HG03103 (cell line): Measurements from ENCODE around the gene ITGB2.

Source experiments
- ATAC-seq: cut with Tn5 transposase; IDR thresholded peaks from one replicate; pipeline ENCODE4 v1.9.1; 2021; ENCODE audit warnings: low read depth; ENCODE audit not compliant: unreplicated experiment

ITGB2 gene

GRCh38 chr21:44911384-44912157 lies 9.1 kb downstream of the ITGB2 start:
- no peak for ATAC-seq

- ATAC-seq = no peak
Observed at GRCh38 chr21:44911068-44911383, 9.7 kb downstream of the ITGB2 start.

GRCh38 chr21:44910229-44911067 lies 10.3 kb downstream of the ITGB2 start:
- no peak for ATAC-seq

- ATAC-seq = no peak
Observed at GRCh38 chr21:44909719-44910118, 11.0 kb downstream of the ITGB2 start.

- ATAC-seq = no peak
Observed at GRCh38 chr21:44908908-44909307, 11.8 kb downstream of the ITGB2 start.

DNA sequence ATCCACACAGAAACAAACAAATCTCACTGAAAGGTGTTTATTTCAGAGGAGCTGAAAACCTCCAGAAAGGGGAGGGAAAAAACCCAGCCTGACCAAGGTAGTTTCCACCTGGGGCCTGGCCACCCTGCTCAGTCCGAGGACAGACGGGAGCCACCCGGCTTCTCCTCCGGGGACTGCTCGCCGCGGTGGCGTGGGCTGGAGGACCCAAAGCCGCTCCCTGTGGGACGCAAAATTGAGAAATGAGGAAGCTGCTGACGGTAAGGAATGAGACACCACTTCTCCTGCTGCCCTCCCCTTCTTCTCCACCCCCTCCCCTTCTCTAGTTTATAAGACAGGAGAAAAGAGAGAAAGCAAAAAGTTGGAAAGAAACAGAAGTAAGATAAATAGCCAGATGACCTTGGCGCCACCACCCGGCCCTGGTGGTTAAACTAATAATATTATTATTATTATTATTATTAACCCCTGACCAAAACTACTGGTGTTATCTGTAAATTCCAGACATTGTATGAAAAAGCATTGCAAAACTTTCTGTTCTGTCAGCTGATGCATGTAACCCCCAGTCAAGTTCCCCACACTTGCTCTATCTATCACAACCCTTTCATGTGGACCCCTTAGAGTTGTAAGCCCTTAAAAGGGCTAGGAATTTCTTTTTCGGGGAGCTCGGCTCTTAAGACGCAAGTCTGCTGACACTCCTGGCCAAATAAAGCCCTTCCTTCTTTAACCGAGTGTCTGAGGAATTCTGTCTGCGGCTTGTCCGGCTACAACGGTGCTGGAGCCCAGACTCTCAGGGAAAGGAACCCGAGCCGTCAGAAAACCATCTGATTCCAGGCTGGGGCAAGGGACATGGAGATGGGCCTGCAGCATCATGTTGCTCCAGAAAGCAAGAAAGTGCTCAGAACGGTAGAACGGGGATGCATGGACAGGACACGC lies 12.5 kb downstream of the ITGB2 start:
- ATAC-seq = no peak

- ATAC-seq = no peak
Observed at GRCh38 chr21:44907225-44907965, 13.3 kb downstream of the ITGB2 start.

GRCh38 chr21:44905728-44906090 lies 15.0 kb downstream of the ITGB2 start:
- ATAC-seq = no peak

DNA sequence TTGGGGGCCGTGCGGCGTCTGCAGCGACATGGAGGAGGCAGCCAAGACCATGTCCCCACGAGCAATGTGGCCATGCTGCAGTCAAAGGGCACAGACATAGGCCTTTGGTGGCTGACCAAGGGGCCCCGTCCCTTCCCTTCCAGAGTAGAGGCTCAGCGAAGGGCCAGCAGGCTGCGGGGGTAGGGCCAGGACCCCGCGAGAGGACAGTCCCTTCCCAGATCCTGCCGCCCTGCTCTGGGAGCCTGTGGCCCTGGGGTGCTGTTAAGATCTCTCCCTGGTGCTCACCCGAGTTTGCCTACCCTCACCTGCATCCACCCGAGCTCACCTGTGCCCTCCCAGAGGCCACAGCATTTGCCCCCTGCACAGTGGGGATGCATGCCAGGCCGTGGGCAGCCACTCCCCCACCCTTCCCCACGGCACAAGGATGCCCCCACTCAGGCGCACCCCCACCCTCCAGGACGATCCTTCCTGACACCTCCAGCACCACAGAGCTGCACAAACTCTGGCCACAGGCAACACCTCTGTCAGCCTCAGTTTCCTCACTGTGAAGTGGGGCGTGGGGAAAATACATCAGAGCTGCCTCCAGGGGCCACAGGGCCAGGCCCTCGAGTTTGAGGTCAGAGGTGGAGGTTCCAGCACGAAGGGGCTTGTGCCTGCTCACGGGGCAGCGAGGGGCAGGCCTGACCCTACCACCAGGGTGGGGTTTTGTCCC lies 15.5 kb downstream of the ITGB2 start:
- ATAC-seq = no peak

DNA sequence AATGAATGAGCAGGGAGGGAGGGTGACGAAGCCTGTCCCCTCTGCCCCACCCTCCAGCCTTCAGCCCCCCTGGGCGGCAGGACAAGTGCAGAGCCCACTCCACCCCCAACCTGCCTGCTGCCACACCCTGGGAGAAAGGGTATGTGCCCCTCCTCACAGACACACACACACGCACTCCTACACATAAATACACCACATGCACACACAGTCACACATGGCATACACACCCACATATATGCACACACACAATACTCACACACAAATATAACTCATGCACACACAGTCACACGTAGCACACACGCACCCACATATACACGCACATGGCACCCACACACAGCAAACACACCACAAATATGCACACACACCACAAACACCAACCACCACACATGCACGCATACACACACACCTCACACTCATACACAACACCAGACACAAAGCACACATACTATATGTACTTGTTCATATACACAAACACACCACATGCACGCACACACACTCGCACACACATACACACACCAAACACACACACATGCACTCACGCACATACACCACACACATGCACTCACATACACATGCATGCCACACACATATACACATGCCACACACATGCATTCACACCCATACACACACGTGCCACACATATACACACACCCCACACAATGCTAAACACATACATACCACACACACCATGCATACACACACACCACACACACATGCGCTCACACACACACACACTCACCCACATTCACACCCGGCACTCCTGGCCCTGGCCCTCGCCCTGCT lies 16.4 kb downstream of the ITGB2 start:
- ATAC-seq = no peak

GRCh38 chr21:44903689-44904088 lies 17.0 kb downstream of the ITGB2 start:
- no peak for ATAC-seq

GRCh38 chr21:44903050-44903685 lies 17.5 kb downstream of the ITGB2 start:
- no peak for ATAC-seq

DNA sequence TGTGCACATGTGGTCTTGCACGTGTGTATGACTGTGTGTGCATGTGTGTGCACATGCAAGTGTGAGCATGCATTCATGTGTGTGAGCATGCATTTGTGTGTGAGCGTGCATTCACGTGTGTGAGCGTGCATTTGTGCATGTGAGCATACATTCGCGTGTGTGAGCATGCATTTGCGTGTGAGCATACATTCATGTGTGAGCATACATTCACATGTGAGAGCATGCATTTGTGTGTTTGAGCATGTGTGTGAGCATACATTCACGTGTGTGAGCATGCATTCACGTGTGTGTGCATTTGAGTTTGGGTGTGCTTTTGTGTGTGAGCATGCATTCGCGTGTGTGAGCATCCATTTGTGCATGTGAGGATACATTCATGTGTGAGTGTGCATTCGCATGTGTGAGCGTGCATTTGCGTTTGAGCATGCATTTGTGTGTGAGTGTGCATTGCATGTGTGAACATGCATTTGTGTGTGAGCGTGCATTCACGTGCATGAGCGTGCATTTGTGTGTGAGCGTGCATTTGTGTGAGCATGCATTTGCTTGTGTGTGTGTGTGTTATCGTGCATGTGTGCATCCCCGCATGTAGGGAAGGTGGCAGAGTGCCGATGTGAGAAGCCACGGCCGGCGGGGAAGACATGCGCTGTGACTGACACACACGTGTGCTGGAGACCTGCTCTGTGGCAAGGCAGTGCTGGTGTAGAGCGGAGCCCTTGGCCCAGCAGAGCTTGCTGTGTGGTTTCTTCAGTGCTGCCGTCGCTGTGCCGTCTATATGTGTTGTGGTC lies 18.2 kb downstream of the ITGB2 start:
- no peak for ATAC-seq

- no peak for ATAC-seq
Observed at GRCh38 chr21:44901391-44902074, 19.2 kb downstream of the ITGB2 start.

- no peak for ATAC-seq
Observed at GRCh38 chr21:44900559-44901251, 20.0 kb downstream of the ITGB2 start.

- ATAC-seq = no peak
Observed at GRCh38 chr21:44899768-44900558, 20.7 kb downstream of the ITGB2 start.
